Spleen (tissue), 11 donors: Measurements from ENCODE around the gene TBXA2R. TPM values are rescaled to one million over a fixed set of nuclear protein-coding genes. Genes with fewer than 3 reads are reported as not detected.

Experiments used
- DNase-seq: peaks from one replicate; pipeline ENCODE4 v3.0.0-alpha.2; 2020
- H3K27ac ChIP-seq, 8 donors: fragments of 200-600 bp; sonication (generic) in 7 of 8; 1 replicate in 4 of 8; 2 replicates in 4 of 8; pipeline versions ENCODE4 v1.5.0 to v1.8.0; 2016 to 2021; ENCODE audit warnings: inconsistent platforms in 4 of 8, mild to moderate bottlenecking in 4 of 8, moderate library complexity in 1 of 8
- H3K27me3 ChIP-seq, 7 donors: fragments of 200-600 bp; sonication (generic) in 6 of 7; replicated peaks in 1 of 7; 1 replicate in 4 of 7; 2 replicates in 3 of 7; pipeline versions ENCODE4 v1.5.0 to v1.8.0; 2016 to 2021; ENCODE audit warnings: inconsistent platforms in 3 of 7, mild to moderate bottlenecking in 1 of 7
- H3K36me3 ChIP-seq, 6 donors: fragments of 200-600 bp; sonication (generic) in 5 of 6; 1 replicate in 4 of 6; 2 replicates in 2 of 6; pipeline versions ENCODE4 v1.5.0 to v1.8.0; 2016 to 2021; ENCODE audit warnings: inconsistent platforms in 2 of 6
- H3K4me1 ChIP-seq, 6 donors: fragments of 200-600 bp; sonication (generic) in 5 of 6; 1 replicate in 3 of 6; 2 replicates in 3 of 6; pipeline versions ENCODE4 v1.5.0 to v1.8.0; 2016 to 2021; ENCODE audit warnings: inconsistent platforms in 3 of 6
- H3K4me3 ChIP-seq, 8 donors: fragments of 200-600 bp; sonication (generic) in 7 of 8; 1 replicate in 4 of 8; 2 replicates in 4 of 8; pipeline versions ENCODE4 v1.5.0 to v1.8.0; 2016 to 2021; ENCODE audit warnings: inconsistent platforms in 4 of 8, mild to moderate bottlenecking in 4 of 8, moderate library complexity in 2 of 8
- H3K9me3 ChIP-seq, 8 donors: fragments of 200-600 bp; sonication (generic) in 7 of 8; 1 replicate in 4 of 8; 2 replicates in 4 of 8; pipeline versions ENCODE4 v1.5.0 to v1.8.0; 2016 to 2021; ENCODE audit warnings: inconsistent platforms in 4 of 8
- CTCF ChIP-seq, 11 experiments: fragments of 200-600 bp in 7 of 11; fragments of 450-650 bp in 4 of 11; sonication (generic) in 4 of 11; IDR thresholded peaks in 8 of 11; conservative IDR thresholded peaks in 3 of 11; 1 replicate in 7 of 11; 2 replicates in 4 of 11; pipeline versions ENCODE4 v1.4.0 to v1.8.0; 2016 to 2021; ENCODE audit warnings: antibody characterized with exemption in 11 of 11, inconsistent platforms in 4 of 11, mild to moderate bottlenecking in 1 of 11
- POLR2A ChIP-seq, 3 donors: fragments of 450-650 bp; IDR thresholded peaks; one replicate each; pipeline ENCODE4 v1.5.1; 2017; ENCODE audit warnings: antibody characterized with exemption in 3 of 3, mild to moderate bottlenecking in 1 of 3
- POLR2AphosphoS5 ChIP-seq, 3 donors: sonication (generic); formaldehyde crosslinking; IDR thresholded peaks; one replicate each; pipeline ENCODE4 v1.5.1; 2017; ENCODE audit warnings: antibody characterized with exemption in 3 of 3
- WGBS, 5 donors: extraction: QIAGEN DNeasy Blood & Tissue Kit in 3 of 5; methylation state at CpG; one replicate each; pipeline versions ENCODE4 v1.1.5 to v1.1.7; 2013 to 2018; 5-methylcytosine and 5-hydroxymethylcytosine counted together
- intact Hi-C: fragments of 100-400 bp; cut with DNase I; formaldehyde crosslinking; loops from one replicate; pipeline ENCODE4 v1.15.0; 2023; ENCODE audit warnings: low total_unique reads
- polyA plus RNA-seq, 3 donors: library from polyadenylated mRNA; stranded (reverse); fragments of 200-250 nt; gene quantifications; one replicate each; pipeline ENCODE4 v1.2.1, GENCODE V29; 2013
- total RNA-seq, 7 donors: library from RNA; depleted of rRNA in 3 of 7; stranded (reverse); fragments of >200 nt in 3 of 7; fragmentation: NEBNext Ultra II Directional in 4 of 7; extraction: Animal tissue kit (Norgen Biotek cat#: 25700) in 4 of 7; gene quantifications; one replicate each; pipeline versions ENCODE4 v1.1.0 to v1.2.1, GENCODE V29; 2016 to 2021
- donor health status: healthy with polysubstance abuse.
- donor health status: DM: no; HTN: no; CAD: no; lungs with moderate emphysema.
- donor health status: DM: no; HTN: no; CAD: no.
- donor health status: Bipolar disorder and iron deficiency.
- donor health status: healthy.
- donor health status: DM: no; HTN: no; CAD: no.
- donor health status: DM: yes; HTN: yes; CAD: no.

TBXA2R gene
- total and polyA plus RNA-seq, 10 donors, result 2.1 to 16.1 (median 10.5) TPM

DNA sequence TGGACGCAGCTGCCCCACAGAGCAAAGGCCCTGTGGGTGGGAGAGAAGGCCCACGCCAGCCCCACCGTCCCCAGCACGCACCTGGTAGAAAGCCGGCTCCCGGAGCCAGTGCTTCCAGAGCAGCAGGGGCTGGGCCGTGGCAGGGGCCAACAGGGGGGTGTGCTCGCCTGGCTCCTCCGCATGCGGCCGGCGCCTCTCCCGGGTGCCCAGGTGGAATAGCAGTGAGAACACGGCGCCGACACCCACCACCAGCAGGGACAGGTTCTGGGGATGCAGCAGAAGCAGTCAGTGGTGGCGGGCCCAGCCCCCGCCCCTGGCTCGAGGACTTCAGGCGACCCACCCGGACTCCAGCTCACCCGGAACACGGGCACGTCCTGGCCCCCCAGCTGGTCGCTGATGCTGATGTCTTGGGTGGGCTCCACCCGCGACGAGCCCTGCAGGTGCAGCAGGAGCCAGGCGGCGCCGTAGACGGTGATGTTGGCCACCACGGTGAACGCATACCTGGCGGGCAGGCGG is 58.9 kb downstream of the TBXA2R start:
- Histone ChIP-seq H3K9me3 (no peaks in the 10 kb centered on the region), H3K4me3 (peak overlapping the region in 1 of 8 donors; percentile 50), H3K36me3 (peaks cover 0 to 85% (median 42%) of the 10 kb centered on the region in 6 donors), H3K4me1 (peaks cover 4 to 70% (median 25%) of the 10 kb centered on the region in 6 donors), H3K27me3 (no peaks in the 10 kb centered on the region), H3K27ac (peak overlapping the region in 4 of 8 donors; percentile 54 to 76 (median 72))
- DNase-seq, result peak; percentile 79
- intact Hi-C loops, result no loop called here
- 87 to 90% (median 87%) methylated on average over 3 to 36 of the region's 36 CpGs for WGBS, 5 donors
- TF ChIP-seq POLR2A (IDR thresholded peaks at IDR 0.05) (no peak), POLR2AphosphoS5 (IDR thresholded peaks at IDR 0.05) (peak in 2 of 3 donors; percentile 3 to 45), CTCF (IDR thresholded peaks at IDR 0.05 in 8 of 11, conservative IDR thresholded peaks at IDR 0.05 in 3 of 11) (peak in 3 of 11 experiments; percentile 4 to 6 (median 4))

GRCh38 chr19:3547301-3547731 is 59.4 kb downstream of the TBXA2R start:
- H3K27ac ChIP-seq, result peak overlapping the region in 3 of 8 donors; percentile 54 to 76 (median 75)
- no peak for DNase-seq
- no peaks in the 10 kb centered on the region for H3K9me3 ChIP-seq
- intact Hi-C loops, result no loop called here
- WGBS, 5 donors, result 86 to 97% (median 90%) methylated on average over 10 to 15 of the region's 15 CpGs
- TF ChIP-seq CTCF (IDR thresholded peaks at IDR 0.05 in 8 of 11, conservative IDR thresholded peaks at IDR 0.05 in 3 of 11) (peak; percentile 7 to 68 (median 54)), POLR2A (IDR thresholded peaks at IDR 0.05) (no peak), POLR2AphosphoS5 (IDR thresholded peaks at IDR 0.05) (peak; percentile 27 to 59 (median 33))
- peak overlapping the region in 1 of 8 donors; percentile 50 for H3K4me3 ChIP-seq
- H3K4me1 ChIP-seq, result peaks cover 3 to 64% (median 21%) of the 10 kb centered on the region in 6 donors
- no peaks in the 10 kb centered on the region for H3K27me3 ChIP-seq
- H3K36me3 ChIP-seq, result peaks cover 0 to 90% (median 42%) of the 10 kb centered on the region in 6 donors

GRCh38 chr19:3546119-3546518 is 60.6 kb downstream of the TBXA2R start:
- TF ChIP-seq POLR2A (IDR thresholded peaks at IDR 0.05) (no peak), POLR2AphosphoS5 (IDR thresholded peaks at IDR 0.05) (peak in 1 of 3 donors; percentile 62), CTCF (IDR thresholded peaks at IDR 0.05 in 8 of 11, conservative IDR thresholded peaks at IDR 0.05 in 3 of 11) (no peak)
- Histone ChIP-seq H3K4me1 (peaks cover 0 to 53% (median 17%) of the 10 kb centered on the region in 6 donors), H3K27ac (peak overlapping the region in 1 of 8 donors; percentile 33), H3K36me3 (peaks cover 0 to 95% (median 42%) of the 10 kb centered on the region in 6 donors), H3K27me3 (no peaks in the 10 kb centered on the region), H3K4me3 (no peak overlapping the region), H3K9me3 (no peaks in the 10 kb centered on the region)
- intact Hi-C loops, result no loop called here
- no peak for DNase-seq
- 89 to 93% (median 92%) methylated on average over 14 to 23 of the region's 23 CpGs for WGBS, 5 donors

GRCh38 chr19:3545669-3546034 is 61.0 kb downstream of the TBXA2R start:
- intact Hi-C loops, result no loop called here
- no peaks in the 10 kb centered on the region for H3K9me3 ChIP-seq
- H3K4me3 ChIP-seq, result no peak overlapping the region
- WGBS, 5 donors, result 72 to 83% (median 74%) methylated on average over 10 of the region's 10 CpGs
- H3K4me1 ChIP-seq, result peaks cover 0 to 48% (median 17%) of the 10 kb centered on the region in 6 donors
- H3K27ac ChIP-seq, result peak overlapping the region in 3 of 8 donors; percentile 1 to 50 (median 33)
- TF ChIP-seq POLR2A (IDR thresholded peaks at IDR 0.05) (no peak), POLR2AphosphoS5 (IDR thresholded peaks at IDR 0.05) (no peak), CTCF (IDR thresholded peaks at IDR 0.05 in 8 of 11, conservative IDR thresholded peaks at IDR 0.05 in 3 of 11) (no peak)
- H3K36me3 ChIP-seq, result peaks cover 0 to 90% (median 40%) of the 10 kb centered on the region in 6 donors
- DNase-seq, result no peak
- H3K27me3 ChIP-seq, result no peaks in the 10 kb centered on the region
